ENCODE data around the gene CCDC85B.

DNA sequence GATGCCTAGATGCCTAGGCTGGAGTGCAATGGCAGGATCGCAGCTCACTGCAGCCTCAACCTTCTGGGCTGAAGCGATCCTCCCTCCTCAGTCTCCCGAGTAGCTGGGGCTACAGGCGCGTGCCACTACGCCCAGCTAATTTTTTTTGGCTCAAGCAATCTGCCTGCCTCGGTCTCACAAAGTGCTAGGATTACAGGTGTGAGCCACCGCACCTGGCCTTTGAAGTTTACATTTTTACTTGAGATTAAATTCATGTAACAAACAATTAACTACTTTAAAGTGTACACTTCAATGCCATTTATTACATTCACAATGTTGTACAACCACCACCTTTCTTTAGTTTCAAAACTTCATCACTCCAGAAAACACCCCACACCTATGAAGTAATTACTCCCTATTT is 13.2 kb downstream of the CCDC85B start:
- TF ChIP-seq, protein P1, sequence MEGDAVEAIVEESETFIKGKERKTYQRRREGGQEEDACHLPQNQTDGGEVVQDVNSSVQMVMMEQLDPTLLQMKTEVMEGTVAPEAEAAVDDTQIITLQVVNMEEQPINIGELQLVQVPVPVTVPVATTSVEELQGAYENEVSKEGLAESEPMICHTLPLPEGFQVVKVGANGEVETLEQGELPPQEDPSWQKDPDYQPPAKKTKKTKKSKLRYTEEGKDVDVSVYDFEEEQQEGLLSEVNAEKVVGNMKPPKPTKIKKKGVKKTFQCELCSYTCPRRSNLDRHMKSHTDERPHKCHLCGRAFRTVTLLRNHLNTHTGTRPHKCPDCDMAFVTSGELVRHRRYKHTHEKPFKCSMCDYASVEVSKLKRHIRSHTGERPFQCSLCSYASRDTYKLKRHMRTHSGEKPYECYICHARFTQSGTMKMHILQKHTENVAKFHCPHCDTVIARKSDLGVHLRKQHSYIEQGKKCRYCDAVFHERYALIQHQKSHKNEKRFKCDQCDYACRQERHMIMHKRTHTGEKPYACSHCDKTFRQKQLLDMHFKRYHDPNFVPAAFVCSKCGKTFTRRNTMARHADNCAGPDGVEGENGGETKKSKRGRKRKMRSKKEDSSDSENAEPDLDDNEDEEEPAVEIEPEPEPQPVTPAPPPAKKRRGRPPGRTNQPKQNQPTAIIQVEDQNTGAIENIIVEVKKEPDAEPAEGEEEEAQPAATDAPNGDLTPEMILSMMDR (IDR thresholded peaks at IDR 0.05): no peak
- TF ChIP-seq EZH2phosphoT487 (IDR thresholded peaks at IDR 0.05) (no peak), EZH2 (IDR thresholded peaks at IDR 0.05) (no peak)

All from neural progenitor cell (in vitro differentiated cells).